LNCAP (cell line): ENCODE measurements around the gene RGS19.

Experiments
- CTCF ChIP-seq: fragments of 450-650 bp; IDR thresholded peaks from 2 replicates; pipeline ENCODE4 v1.5.1; 2017; ENCODE audit warnings: mild to moderate bottlenecking

Gene RGS19

GRCh38 chr20:64099086-64099786 lies 19.9 kb upstream of the RGS19 start:
- TF ChIP-seq CTCF, result no peak

- TF ChIP-seq CTCF, result no peak
Observed at GRCh38 chr20:64098471-64099013, 19.2 kb upstream of the RGS19 start.

- TF ChIP-seq CTCF, result no peak
Observed at GRCh38 chr20:64096535-64096934, 17.2 kb upstream of the RGS19 start.

- TF ChIP-seq CTCF, result no peak
Observed at GRCh38 chr20:64095927-64096326, 16.6 kb upstream of the RGS19 start.

GRCh38 chr20:64095455-64095854 lies 16.1 kb upstream of the RGS19 start:
- TF ChIP-seq CTCF, result no peak

GRCh38 chr20:64093013-64093503 lies 13.7 kb upstream of the RGS19 start:
- no peak for TF ChIP-seq CTCF

GRCh38 chr20:64092258-64093012 lies 13.1 kb upstream of the RGS19 start:
- no peak for TF ChIP-seq CTCF
